BE2C (cell line): Measurements from ENCODE around the gene ANGPT4.
A peak's percentile ranks its signal among the peaks of the same experiment; 100 is the strongest.

ENCODE experiments used
- DNase-seq: peaks from one replicate; pipeline ENCODE4 v3.0.0-alpha.2; 2020
- H3K27me3 ChIP-seq: fragments of 250-450 bp; sonication (Bioruptor Pico); 2 replicates; pipeline ENCODE4 v1.5.1; 2020; ENCODE audit warnings: mild to moderate bottlenecking
- H3K36me3 ChIP-seq: fragments of 250-450 bp; sonication (Bioruptor Pico); 2 replicates; pipeline ENCODE4 v1.5.1; 2020; ENCODE audit warnings: mild to moderate bottlenecking
- H3K4me1 ChIP-seq: fragments of 250-450 bp; sonication (Bioruptor Pico); 2 replicates; pipeline ENCODE4 v1.5.1; 2020
- H3K4me3 ChIP-seq: 2 replicates; pipeline ENCODE4 v1.5.1; 2011; ENCODE audit warnings: low read depth, low read length
- H3K9me3 ChIP-seq: fragments of 250-450 bp; sonication (Bioruptor Pico); 2 replicates; pipeline ENCODE4 v1.5.1; 2020
- CTCF ChIP-seq: IDR thresholded peaks from 2 replicates; pipeline ENCODE4 v1.5.1; 2012; ENCODE audit warnings: mild to moderate bottlenecking, low read depth, low read length

The ANGPT4 gene

GRCh38 chr20:845226-845868, 70.8 kb downstream of the ANGPT4 start:
- peak overlapping the region; percentile 60 for H3K4me3 ChIP-seq
- no peaks in the 10 kb centered on the region for H3K27me3 ChIP-seq
- H3K9me3 ChIP-seq: no peaks in the 10 kb centered on the region
- no peak for TF ChIP-seq CTCF
- no peaks in the 10 kb centered on the region; the same call in 1 of the 2 replicates for H3K4me1 ChIP-seq
- no peak for DNase-seq
- no peaks in the 10 kb centered on the region for H3K36me3 ChIP-seq

GRCh38 chr20:844473-845225, 71.5 kb downstream of the ANGPT4 start:
- no peaks in the 10 kb centered on the region for H3K9me3 ChIP-seq
- H3K27me3 ChIP-seq: no peaks in the 10 kb centered on the region
- peak; percentile 90 for DNase-seq
- no peak for TF ChIP-seq CTCF
- H3K4me1 ChIP-seq: no peaks in the 10 kb centered on the region; the same call in 1 of the 2 replicates
- peak overlapping the region; percentile 60 for H3K4me3 ChIP-seq
- no peaks in the 10 kb centered on the region for H3K36me3 ChIP-seq

- Histone ChIP-seq H3K9me3 (no peaks in the 10 kb centered on the region), H3K4me3 (no peak overlapping the region), H3K4me1 (no peaks in the 10 kb centered on the region; the same call in 1 of the 2 replicates), H3K27me3 (no peaks in the 10 kb centered on the region), H3K36me3 (no peaks in the 10 kb centered on the region)
- TF ChIP-seq CTCF: no peak
- DNase-seq: no peak
Measured at GRCh38 chr20:843912-844311, 72.2 kb downstream of the ANGPT4 start.

GRCh38 chr20:842547-842940, 73.6 kb downstream of the ANGPT4 start:
- no peak for DNase-seq
- no peaks in the 10 kb centered on the region for H3K27me3 ChIP-seq
- no peak overlapping the region for H3K4me3 ChIP-seq
- no peaks in the 10 kb centered on the region; the same call in 1 of the 2 replicates for H3K4me1 ChIP-seq
- TF ChIP-seq CTCF: no peak
- no peaks in the 10 kb centered on the region for H3K36me3 ChIP-seq
- no peaks in the 10 kb centered on the region for H3K9me3 ChIP-seq

- no peaks in the 10 kb centered on the region for H3K4me1 ChIP-seq
- no peak overlapping the region for H3K4me3 ChIP-seq
- no peak for DNase-seq
- no peaks in the 10 kb centered on the region for H3K9me3 ChIP-seq
- H3K36me3 ChIP-seq: no peaks in the 10 kb centered on the region
- no peak for TF ChIP-seq CTCF
- H3K27me3 ChIP-seq: no peaks in the 10 kb centered on the region
Measured at GRCh38 chr20:841568-842546, 74.3 kb downstream of the ANGPT4 start.
